H9 (cell line): Measurements from ENCODE around the gene MMP14. TPM values are rescaled to one million over a fixed set of nuclear protein-coding genes. Genes with fewer than 3 reads are reported as not detected.
A peak's percentile ranks its signal among the peaks of the same experiment; 100 is the strongest.

Experiments
- DNase-seq: peaks from one replicate; pipeline ENCODE4 v3.0.0-alpha.2; 2017
- H2AFZ ChIP-seq: one replicate; pipeline ENCODE4 v1.6.1; 2013; ENCODE audit warnings: mild to moderate bottlenecking, low read length, control low read depth, moderate library complexity
- H2AK5ac ChIP-seq: 2 replicates; pipeline ENCODE4 v1.6.1; 2013; ENCODE audit warnings: low read length, control low read depth, mixed read lengths; ENCODE audit not compliant: insufficient read length
- H2BK120ac ChIP-seq: one replicate; pipeline ENCODE4 v1.6.1; 2013; ENCODE audit warnings: low read depth, mild to moderate bottlenecking, low read length, control low read depth, inconsistent platforms; ENCODE audit not compliant: poor library complexity, severe bottlenecking
- H2BK12ac ChIP-seq: 2 replicates; pipeline ENCODE4 v1.6.1; 2013; ENCODE audit warnings: low read length, control low read depth, mixed read lengths, low read depth; ENCODE audit not compliant: insufficient read length
- H2BK15ac ChIP-seq: 2 replicates; pipeline ENCODE4 v1.6.1; 2013; ENCODE audit warnings: low read depth, low read length, control low read depth
- H2BK20ac ChIP-seq: one replicate; pipeline ENCODE4 v1.6.1; 2013; ENCODE audit warnings: low read depth, mild to moderate bottlenecking, low read length, control low read depth, inconsistent platforms; ENCODE audit not compliant: poor library complexity, severe bottlenecking
- H2BK5ac ChIP-seq: 2 replicates; pipeline ENCODE4 v1.6.1; 2013; ENCODE audit warnings: low read length, control low read depth, mixed read lengths; ENCODE audit not compliant: insufficient read length
- H3K14ac ChIP-seq: 2 replicates; pipeline ENCODE4 v1.6.1; 2013; ENCODE audit warnings: low read length, control low read depth; ENCODE audit not compliant: insufficient read depth
- H3K18ac ChIP-seq: 2 replicates; pipeline ENCODE4 v1.6.1; 2013; ENCODE audit warnings: low read depth, mild to moderate bottlenecking, mixed read lengths, low read length, control low read depth; ENCODE audit not compliant: insufficient read length
- H3K23ac ChIP-seq: 2 replicates; pipeline ENCODE4 v1.6.1; 2013; ENCODE audit warnings: low read length, control low read depth, mixed read lengths, low read depth; ENCODE audit not compliant: insufficient read length
- H3K23me2 ChIP-seq: 2 replicates; pipeline ENCODE4 v1.6.1; 2013; ENCODE audit warnings: low read depth, mild to moderate bottlenecking, mixed read lengths, low read length, control low read depth; ENCODE audit not compliant: insufficient read length, poor library complexity, severe bottlenecking
- H3K27ac ChIP-seq: 2 replicates; pipeline ENCODE4 v1.5.1; 2013; ENCODE audit warnings: low read length, control low read depth, mixed read lengths, low read depth; ENCODE audit not compliant: insufficient read length
- H3K27me3 ChIP-seq: 2 replicates; pipeline ENCODE4 v1.6.1; 2013; ENCODE audit warnings: low read length, control low read depth, inconsistent platforms; ENCODE audit not compliant: insufficient read depth
- H3K4ac ChIP-seq: 2 replicates; pipeline ENCODE4 v1.6.1; 2013; ENCODE audit warnings: low read depth, mild to moderate bottlenecking, control low read depth, inconsistent platforms, low read length, moderate library complexity
- H3K4me1 ChIP-seq: 2 replicates; pipeline ENCODE4 v1.6.1; 2013; ENCODE audit warnings: low read length, control low read depth, inconsistent platforms; ENCODE audit not compliant: insufficient read depth
- H3K4me2 ChIP-seq: 2 replicates; pipeline ENCODE4 v1.6.1; 2013; ENCODE audit warnings: low read length, control low read depth, mixed read lengths; ENCODE audit not compliant: insufficient read length, insufficient read depth
- H3K56ac ChIP-seq: 2 replicates; pipeline ENCODE4 v1.6.1; 2013; ENCODE audit warnings: low read depth, mild to moderate bottlenecking, mixed read lengths, low read length, control low read depth; ENCODE audit not compliant: insufficient read length
- H3K79me1 ChIP-seq: 2 replicates; pipeline ENCODE4 v1.6.1; 2013; ENCODE audit warnings: low read depth, mild to moderate bottlenecking, moderate library complexity, low read length, control low read depth, inconsistent platforms; ENCODE audit not compliant: insufficient read depth, poor library complexity, severe bottlenecking
- H3K79me2 ChIP-seq: 2 replicates; pipeline ENCODE4 v1.6.1; 2013; ENCODE audit warnings: low read length, control low read depth, inconsistent platforms; ENCODE audit not compliant: insufficient read depth
- H3K9ac ChIP-seq: 2 replicates; pipeline ENCODE4 v1.6.1; 2013; ENCODE audit warnings: low read length, control low read depth, mixed read lengths; ENCODE audit not compliant: insufficient read length; ENCODE audit errors: extremely low read depth
- H3K9me3 ChIP-seq: one replicate; pipeline ENCODE4 v1.6.1; 2013; ENCODE audit warnings: low read depth, low read length, inconsistent platforms; ENCODE audit not compliant: control insufficient read depth
- H3T11ph ChIP-seq: one replicate; pipeline ENCODE4 v1.6.1; 2013; ENCODE audit warnings: mild to moderate bottlenecking, low read length, control low read depth, inconsistent platforms
- H4K20me1 ChIP-seq: one replicate; pipeline ENCODE4 v1.6.1; 2013; ENCODE audit not compliant: control insufficient read depth, insufficient read length, insufficient read depth
- H4K5ac ChIP-seq: 2 replicates; pipeline ENCODE4 v1.6.1; 2013; ENCODE audit warnings: low read depth, mild to moderate bottlenecking, mixed read lengths, low read length, control low read depth; ENCODE audit not compliant: insufficient read length
- H4K8ac ChIP-seq: replicated peaks from 2 replicates; pipeline ENCODE4 v1.6.1; 2013; ENCODE audit warnings: low read length, control low read depth, mixed read lengths, low read depth; ENCODE audit not compliant: insufficient read length
- H4K91ac ChIP-seq: 2 replicates; pipeline ENCODE4 v1.6.1; 2013; ENCODE audit warnings: low read depth, mild to moderate bottlenecking, moderate library complexity, mixed read lengths, low read length, control low read depth; ENCODE audit not compliant: insufficient read length
- H3K27ac Mint-ChIP-seq, 3 experiments: 2 replicates in 2 of 3; 3 replicates in 1 of 3; pipeline ENCODE4 v1.8.0; 2020 to 2021; ENCODE audit warnings: mixed read lengths in 3 of 3, mild to moderate bottlenecking in 1 of 3, moderate library complexity in 1 of 3
- H3K27me3 Mint-ChIP-seq: 2 replicates; pipeline ENCODE4 v1.8.0; 2021; ENCODE audit warnings: low read depth, mild to moderate bottlenecking, moderate library complexity, mixed read lengths
- H3K36me3 Mint-ChIP-seq, 3 experiments: 2 replicates in 2 of 3; 3 replicates in 1 of 3; pipeline ENCODE4 v1.8.0; 2020 to 2021; ENCODE audit warnings: low read depth in 3 of 3, mixed read lengths in 3 of 3; ENCODE audit not compliant: insufficient read depth in 1 of 3
- H3K4me1 Mint-ChIP-seq, 2 experiments: 2 replicates each; pipeline ENCODE4 v1.8.0; 2020; ENCODE audit warnings: mixed read lengths in 2 of 2
- H3K4me3 Mint-ChIP-seq, 2 experiments: 2 replicates in 1 of 2; 3 replicates in 1 of 2; pipeline ENCODE4 v1.8.0; 2020 to 2021; ENCODE audit warnings: mild to moderate bottlenecking in 2 of 2, mixed read lengths in 2 of 2, moderate library complexity in 1 of 2
- H3K9me3 Mint-ChIP-seq, 2 experiments: 2 replicates in 1 of 2; 3 replicates in 1 of 2; pipeline ENCODE4 v1.8.0; 2020; ENCODE audit warnings: mild to moderate bottlenecking in 2 of 2, mixed read lengths in 2 of 2, moderate library complexity in 1 of 2
- WGBS: extraction: QIAGEN DNeasy Blood & Tissue Kit; methylation state at CpG from one replicate; pipeline ENCODE4 v1.1.7; 2013; ENCODE audit warnings: missing lambda C conversion rate, low lambda C conversion rate, mixed read lengths; ENCODE audit not compliant: insufficient read length; ENCODE audit errors: extremely low coverage; 5-methylcytosine and 5-hydroxymethylcytosine counted together
- total RNA-seq: library from RNA; stranded (reverse); gene quantifications from 2 replicates; pipeline ENCODE4 v1.2.1, GENCODE V29; 2021
- TF ChIP-seq, protein P1 (sequence below): fragments of 200-600 bp; sonication (generic); conservative IDR thresholded peaks from 3 replicates; pipeline ENCODE4 v1.8.0; 2021; ENCODE audit warnings: antibody characterized with exemption, mild to moderate bottlenecking

Gene MMP14
- total RNA-seq, 1 experiment from 2014 or later: 56.5 TPM

DNA sequence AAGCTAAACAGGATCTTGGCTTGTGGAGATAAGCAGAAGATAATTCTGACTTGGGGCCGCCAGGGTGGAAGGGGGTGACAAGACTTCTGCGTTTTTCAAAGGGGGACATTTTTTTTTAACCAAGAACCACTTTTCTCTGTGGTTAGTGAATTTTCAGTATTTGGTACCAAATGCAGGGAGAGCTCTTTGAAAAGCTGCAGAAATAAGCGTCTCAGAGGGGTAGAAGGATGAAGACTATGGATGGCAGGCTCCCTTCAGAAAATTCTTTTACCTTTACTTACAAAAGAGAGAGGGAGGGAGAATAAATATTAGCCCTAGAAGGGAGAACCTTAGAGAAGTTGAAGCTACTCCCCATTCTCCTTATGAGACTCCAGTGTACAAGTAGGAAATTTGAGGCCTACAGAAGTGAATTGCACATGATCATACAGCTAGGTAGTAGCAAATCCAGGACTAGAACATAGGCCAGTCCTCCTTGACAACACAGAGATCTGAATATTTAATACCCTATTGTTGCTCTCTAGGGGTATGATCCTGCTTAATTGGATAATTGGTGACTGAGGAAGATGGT, 5.9 kb upstream of the MMP14 start:
- peaks cover 0 to 4% of the 10 kb centered on the region in 2 experiments; a peak in 2 of 5 replicates for H3K9me3 Mint-ChIP-seq
- 0 out of 2 replicates have a peak overlapping the region, but pooled peaks have one; percentile 59 for H3K4ac ChIP-seq
- H3K79me2 ChIP-seq: peaks cover 5% of the 10 kb centered on the region; the same call in 1 of the 2 replicates

More for the DNA sequence above, 5.9 kb upstream of the MMP14 start:
- Mint-ChIP-seq H3K4me1 (peaks cover 17 to 23% of the 10 kb centered on the region in 2 experiments), H3K27me3 (no peaks in the 10 kb centered on the region), H3K36me3 (peaks cover 18 to 36% (median 35%) of the 10 kb centered on the region in 3 experiments), H3K27ac (peak overlapping the region in 2 of 3 experiments; percentile 97 to 99; a peak in 5 of 7 replicates), H3K4me3 (peak overlapping the region; percentile 96)
- Histone ChIP-seq H4K91ac (no peak overlapping the region), H3K9ac (peak overlapping the region; percentile 81), H3K23me2 (peaks cover 6% of the 10 kb centered on the region), H2BK15ac (no peak overlapping the region), H2AK5ac (no peak overlapping the region), H3K14ac (no peak overlapping the region), H2BK12ac (no peak overlapping the region), H2BK5ac (no peak overlapping the region), H4K8ac (no peak overlapping the region), H4K5ac (no peak overlapping the region), H3K56ac (no peak overlapping the region), H3K23ac (no peak overlapping the region), H3K4me2 (peak overlapping the region; percentile 92), H3T11ph (no peak overlapping the region), H3K27me3 (no peaks in the 10 kb centered on the region), H3K9me3 (no peaks in the 10 kb centered on the region), H2AFZ (no peak overlapping the region), H3K27ac (no peak overlapping the region), H2BK20ac (no peak overlapping the region), H3K79me1 (peaks cover 4% of the 10 kb centered on the region), H3K18ac (no peak overlapping the region), H3K4me1 (no peaks in the 10 kb centered on the region), H4K20me1 (no peaks in the 10 kb centered on the region), H2BK120ac (no peak overlapping the region)
- TF ChIP-seq, protein P1, sequence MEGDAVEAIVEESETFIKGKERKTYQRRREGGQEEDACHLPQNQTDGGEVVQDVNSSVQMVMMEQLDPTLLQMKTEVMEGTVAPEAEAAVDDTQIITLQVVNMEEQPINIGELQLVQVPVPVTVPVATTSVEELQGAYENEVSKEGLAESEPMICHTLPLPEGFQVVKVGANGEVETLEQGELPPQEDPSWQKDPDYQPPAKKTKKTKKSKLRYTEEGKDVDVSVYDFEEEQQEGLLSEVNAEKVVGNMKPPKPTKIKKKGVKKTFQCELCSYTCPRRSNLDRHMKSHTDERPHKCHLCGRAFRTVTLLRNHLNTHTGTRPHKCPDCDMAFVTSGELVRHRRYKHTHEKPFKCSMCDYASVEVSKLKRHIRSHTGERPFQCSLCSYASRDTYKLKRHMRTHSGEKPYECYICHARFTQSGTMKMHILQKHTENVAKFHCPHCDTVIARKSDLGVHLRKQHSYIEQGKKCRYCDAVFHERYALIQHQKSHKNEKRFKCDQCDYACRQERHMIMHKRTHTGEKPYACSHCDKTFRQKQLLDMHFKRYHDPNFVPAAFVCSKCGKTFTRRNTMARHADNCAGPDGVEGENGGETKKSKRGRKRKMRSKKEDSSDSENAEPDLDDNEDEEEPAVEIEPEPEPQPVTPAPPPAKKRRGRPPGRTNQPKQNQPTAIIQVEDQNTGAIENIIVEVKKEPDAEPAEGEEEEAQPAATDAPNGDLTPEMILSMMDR: no peak
- no CpG with 5 or more reads among the region's 3 CpGs for WGBS
- no peak for DNase-seq
